H1 (cell line): ENCODE data around the gene STAG1. TPM values are rescaled to one million over a fixed set of nuclear protein-coding genes. Genes with fewer than 3 reads are reported as not detected.

Experiments used
- EP300 ChIP-seq, 2 experiments: IDR thresholded peaks; 1 replicate in 1 of 2; 2 replicates in 1 of 2; pipeline ENCODE4 v1.6.1; 2011 to 2012; ENCODE audit warnings: low read depth in 2 of 2, low read length in 2 of 2, mild to moderate bottlenecking in 2 of 2, borderline replicate concordance in 1 of 2, inconsistent platforms in 1 of 2, moderate library complexity in 1 of 2
- POU5F1 ChIP-seq: IDR thresholded peaks from 2 replicates; pipeline ENCODE4 v1.6.1; 2011; ENCODE audit warnings: low read depth, mild to moderate bottlenecking, low read length, moderate library complexity
- RXRA ChIP-seq: IDR thresholded peaks from 2 replicates; pipeline ENCODE4 v1.6.1; 2011; ENCODE audit warnings: low read depth, mild to moderate bottlenecking, low read length, moderate library complexity; ENCODE audit not compliant: insufficient read depth
- TAF1 ChIP-seq: IDR thresholded peaks from 2 replicates; pipeline ENCODE4 v1.6.1; 2011; ENCODE audit warnings: mild to moderate bottlenecking, low read depth, low read length
- TEAD4 ChIP-seq: IDR thresholded peaks from 2 replicates; pipeline ENCODE4 v1.6.1; 2012; ENCODE audit warnings: low read depth, low read length, inconsistent platforms, mixed read lengths
- ZNF274 ChIP-seq: IDR thresholded peaks from 2 replicates; pipeline ENCODE4 v1.7.0; 2012; ENCODE audit warnings: low read length, borderline replicate concordance; ENCODE audit errors: extremely low read depth
- polyA plus RNA-seq, 7 experiments: library from polyadenylated mRNA; depleted of rRNA in 3 of 7; stranded (reverse) in 5 of 7; unstranded in 2 of 7; fragments of >200 nt in 5 of 7; fragments of 200-250 nt in 2 of 7; gene quantifications; 1 replicate in 5 of 7; 2 replicates in 1 of 7; 4 replicates in 1 of 7; pipeline versions ENCODE4 v1.2.1 to v1.2.3, GENCODE V29; 2011 to 2013; ENCODE audit warnings: missing spikeins in 2 of 7, mixed read lengths in 2 of 7
- total RNA-seq: library from RNA; stranded (reverse); fragmentation: NEBNext Ultra II Directional; extraction: Animal tissue kit (Norgen Biotek cat#: 25700); gene quantifications from 2 replicates; pipeline ENCODE4 v1.2.1, GENCODE V29; 2021

STAG1 gene
- total and polyA plus RNA-seq, 2 of the 8 experiments (the other 6 are each of a cell fraction or from before 2014, with no cell fraction given): 4.6 to 23.4 TPM

GRCh38 chr3:136332776-136333175 lies 419.4 kb downstream of the STAG1 start (continued):
- TF ChIP-seq EP300 (IDR thresholded peaks at IDR 0.05; ENCODE audit: borderline replicate concordance in 1 of 2, low read depth in 2 of 2, low read length in 2 of 2): no peak
- TF ChIP-seq TAF1: no peak
- no peak for TF ChIP-seq ZNF274
- no peak for TF ChIP-seq POU5F1
- no peak for TF ChIP-seq TEAD4
- TF ChIP-seq RXRA: no peak
